Measurements from ENCODE around the gene KIF17. TPM values are rescaled to one million over a fixed set of nuclear protein-coding genes. Genes with fewer than 3 reads are reported as not detected.

Gene KIF17
- total and polyA plus RNA-seq, 12 donors, result 10.7 to 66.9 (median 37.5) TPM

DNA sequence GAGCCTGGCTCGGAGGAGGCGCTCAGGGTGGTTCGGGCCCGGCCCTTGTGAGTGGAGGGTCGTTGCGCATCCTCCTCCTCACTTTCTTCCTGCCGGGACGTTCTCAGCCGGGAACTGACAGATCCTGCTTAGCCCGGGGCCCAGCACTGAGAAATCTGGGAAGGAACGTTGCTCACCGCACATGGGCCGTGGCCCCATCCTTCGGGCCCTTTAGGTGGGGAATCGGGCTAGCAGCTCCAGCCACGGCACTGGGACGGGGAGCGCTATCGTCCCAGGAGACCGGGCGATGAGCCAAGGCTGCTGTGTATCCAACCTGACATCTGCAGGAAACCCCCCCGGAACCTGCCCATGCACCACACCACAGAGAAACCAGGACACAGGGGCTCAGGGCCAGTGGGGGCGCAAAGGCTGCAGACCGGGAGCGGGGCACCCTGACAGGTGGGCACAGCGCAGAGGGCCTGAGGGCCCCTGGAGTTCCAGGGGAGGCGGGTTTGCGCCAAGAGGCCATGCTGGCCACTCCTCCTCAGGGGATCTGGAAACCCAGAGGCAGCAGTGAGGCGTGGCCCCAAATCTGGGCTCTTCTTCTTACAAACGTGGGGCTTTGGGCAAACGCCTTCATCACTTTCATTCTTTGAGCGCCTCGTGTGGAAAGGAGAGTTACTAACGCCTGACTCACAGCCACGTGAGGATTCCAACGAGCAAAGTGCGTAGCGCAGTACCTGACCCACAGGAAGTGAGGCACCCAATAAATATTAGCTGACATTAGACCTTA lies 15.0 kb upstream of the KIF17 start, which contains the start of gene SH2D5:
TSS of gene SH2D5 (minus strand) at position 116 of the 772 bp plus-strand sequence. CDS start 4,659 bp downstream, outside the sequence.
- intact Hi-C loops (cut with DNase I), result no loop called here
- H3K27me3 ChIP-seq, result no peaks in the 10 kb centered on the region
- no peaks in the 10 kb centered on the region for H3K9me3 ChIP-seq (replicated peaks in 1 of 3)
- peaks cover 0 to 11% of the 10 kb centered on the region in 2 donors for H3K36me3 ChIP-seq (replicated peaks in 1 of 2)
- TF ChIP-seq, protein P1, sequence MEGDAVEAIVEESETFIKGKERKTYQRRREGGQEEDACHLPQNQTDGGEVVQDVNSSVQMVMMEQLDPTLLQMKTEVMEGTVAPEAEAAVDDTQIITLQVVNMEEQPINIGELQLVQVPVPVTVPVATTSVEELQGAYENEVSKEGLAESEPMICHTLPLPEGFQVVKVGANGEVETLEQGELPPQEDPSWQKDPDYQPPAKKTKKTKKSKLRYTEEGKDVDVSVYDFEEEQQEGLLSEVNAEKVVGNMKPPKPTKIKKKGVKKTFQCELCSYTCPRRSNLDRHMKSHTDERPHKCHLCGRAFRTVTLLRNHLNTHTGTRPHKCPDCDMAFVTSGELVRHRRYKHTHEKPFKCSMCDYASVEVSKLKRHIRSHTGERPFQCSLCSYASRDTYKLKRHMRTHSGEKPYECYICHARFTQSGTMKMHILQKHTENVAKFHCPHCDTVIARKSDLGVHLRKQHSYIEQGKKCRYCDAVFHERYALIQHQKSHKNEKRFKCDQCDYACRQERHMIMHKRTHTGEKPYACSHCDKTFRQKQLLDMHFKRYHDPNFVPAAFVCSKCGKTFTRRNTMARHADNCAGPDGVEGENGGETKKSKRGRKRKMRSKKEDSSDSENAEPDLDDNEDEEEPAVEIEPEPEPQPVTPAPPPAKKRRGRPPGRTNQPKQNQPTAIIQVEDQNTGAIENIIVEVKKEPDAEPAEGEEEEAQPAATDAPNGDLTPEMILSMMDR (IDR thresholded peaks at IDR 0.05), result peak in 5 of 6 experiments; percentile 22 to 36 (median 31)
- TF ChIP-seq POLR2A (IDR thresholded peaks at IDR 0.05), result peak; percentile 18 to 74
- H3K27ac ChIP-seq, result peak within 1 kb of the TSS in 4 of 5 donors; percentile 13 to 92 (median 70)
- DNase-seq, result peak; percentile 80 to 94 (median 93)
- 0 to 1% (median 0%) methylated on average over 6 to 38 of the region's 38 CpGs for WGBS, 4 donors
- peaks cover 15 to 16% of the 10 kb centered on the region in 2 donors for H3K4me1 ChIP-seq (replicated peaks in 1 of 2)
- peak within 1 kb of the TSS in 3 of 4 donors; percentile 36 to 81 (median 45) for H3K4me3 ChIP-seq

DNA sequence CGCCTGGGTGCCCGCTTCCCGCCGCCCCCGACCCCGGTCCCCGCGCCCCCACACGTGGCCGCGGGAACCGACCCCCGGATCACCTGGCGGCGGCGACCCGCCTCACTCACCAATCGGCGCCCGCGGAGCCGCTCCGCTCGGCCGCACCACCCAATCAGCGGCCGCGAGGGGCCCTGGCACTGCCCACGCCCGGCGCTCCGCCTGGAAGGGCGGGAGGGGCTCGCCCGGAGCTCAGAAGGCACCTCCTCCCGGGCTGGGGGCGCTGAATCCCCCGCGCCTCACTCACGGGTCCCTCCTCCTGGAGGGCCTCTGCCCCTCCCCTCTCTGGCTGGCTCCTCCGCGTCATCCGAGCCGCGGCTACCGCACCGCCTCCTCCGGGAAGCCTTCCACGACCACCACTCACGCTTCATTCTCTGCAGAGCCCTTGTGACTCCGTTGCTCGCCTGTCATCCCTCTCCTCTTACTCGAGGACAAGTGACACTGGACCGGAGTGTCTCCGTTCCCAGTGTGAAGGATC lies 14.3 kb upstream of the KIF17 start:
- H3K27ac ChIP-seq, result peak overlapping the region in 2 of 5 donors; percentile 75 to 92
- WGBS, 4 donors, result 1 to 2% (median 1%) methylated on average over 9 to 55 of the region's 55 CpGs
- intact Hi-C loops (cut with DNase I), result no loop called here

DNA sequence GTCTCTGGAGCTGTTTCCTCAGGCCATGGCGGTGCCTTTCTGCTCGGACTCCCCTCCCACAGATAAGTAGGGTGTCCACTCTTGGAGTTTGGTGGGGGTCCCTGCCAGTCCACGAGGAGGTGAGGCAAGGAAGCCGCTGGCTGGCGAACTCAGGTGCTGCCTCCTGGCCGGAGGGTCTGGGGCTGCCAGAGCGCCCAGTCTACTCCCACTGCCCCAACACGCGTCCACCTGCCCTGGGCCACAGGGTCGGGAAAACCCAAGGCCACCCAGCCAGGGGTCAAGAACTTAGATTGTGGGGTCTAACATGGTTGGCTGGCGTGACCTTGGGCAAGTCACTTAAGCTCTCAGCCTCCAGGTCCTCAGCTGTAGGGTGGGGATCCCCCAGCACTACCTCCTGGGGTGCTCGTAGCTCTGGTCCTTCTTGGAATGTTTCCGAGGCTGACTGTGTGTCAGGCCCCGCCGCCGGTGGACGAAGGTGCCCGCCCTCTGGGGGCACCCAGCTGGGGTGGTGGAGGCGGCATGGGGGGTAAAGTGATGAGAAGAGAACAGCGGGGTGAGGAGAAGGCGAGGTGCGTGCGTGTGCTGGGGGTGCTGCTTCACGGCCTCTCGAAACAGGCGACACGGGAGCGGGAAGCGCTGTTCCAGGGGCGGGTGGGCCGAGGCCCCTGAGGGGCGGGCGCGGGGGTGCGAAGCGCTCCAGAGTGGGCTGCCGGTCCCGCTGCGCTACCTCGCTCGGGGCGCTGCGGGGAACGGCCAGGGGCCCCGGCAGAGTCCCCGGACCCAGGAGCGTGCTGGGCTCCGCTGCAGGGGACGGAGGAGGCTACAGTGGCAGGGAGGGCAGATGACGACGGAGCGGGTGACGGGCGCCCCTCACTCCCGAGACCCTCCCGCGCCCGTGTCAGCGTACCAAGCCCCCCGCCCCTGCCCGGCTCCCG lies 13.5 kb upstream of the KIF17 start:
- Histone ChIP-seq H3K36me3 (replicated peaks in 1 of 2) (no peaks in the 10 kb centered on the region), H3K4me1 (replicated peaks in 1 of 2) (peaks cover 15 to 16% of the 10 kb centered on the region in 2 donors), H3K27ac (no peak overlapping the region), H3K9me3 (replicated peaks in 1 of 3) (no peaks in the 10 kb centered on the region), H3K4me3 (peak overlapping the region in 2 of 4 donors; percentile 45 to 81), H3K27me3 (no peaks in the 10 kb centered on the region)
- peak in 2 of 7 donors; percentile 26 to 48 for DNase-seq
- 14 to 17% (median 16%) methylated on average over 18 to 62 of the region's 62 CpGs for WGBS, 4 donors
- intact Hi-C loops (cut with DNase I), result no loop called here
- TF ChIP-seq POLR2A (IDR thresholded peaks at IDR 0.05), result no peak
- TF ChIP-seq, protein P1 (IDR thresholded peaks at IDR 0.05), result no peak

More for the DNA sequence above, 14.3 kb upstream of the KIF17 start:
- H3K27me3 ChIP-seq, result no peaks in the 10 kb centered on the region
- DNase-seq, result peak in 6 of 7 donors; percentile 44 to 63 (median 52)
- peaks cover 15 to 16% of the 10 kb centered on the region in 2 donors for H3K4me1 ChIP-seq (replicated peaks in 1 of 2)
- H3K4me3 ChIP-seq, result peak overlapping the region in 3 of 4 donors; percentile 36 to 81 (median 45)
- peaks cover 0 to 5% of the 10 kb centered on the region in 2 donors for H3K36me3 ChIP-seq (replicated peaks in 1 of 2)
- no peak for TF ChIP-seq POLR2A (IDR thresholded peaks at IDR 0.05)
- TF ChIP-seq, protein P1 (IDR thresholded peaks at IDR 0.05), result no peak
- no peaks in the 10 kb centered on the region for H3K9me3 ChIP-seq (replicated peaks in 1 of 3)
